NCI-H2107 (cell line): ENCODE data around the gene CTNND2.

Source experiments
- DNase-seq: peaks from one replicate; lab custom pipeline; 2025; lab: John Stamatoyannopoulos, UW

Gene CTNND2

DNA sequence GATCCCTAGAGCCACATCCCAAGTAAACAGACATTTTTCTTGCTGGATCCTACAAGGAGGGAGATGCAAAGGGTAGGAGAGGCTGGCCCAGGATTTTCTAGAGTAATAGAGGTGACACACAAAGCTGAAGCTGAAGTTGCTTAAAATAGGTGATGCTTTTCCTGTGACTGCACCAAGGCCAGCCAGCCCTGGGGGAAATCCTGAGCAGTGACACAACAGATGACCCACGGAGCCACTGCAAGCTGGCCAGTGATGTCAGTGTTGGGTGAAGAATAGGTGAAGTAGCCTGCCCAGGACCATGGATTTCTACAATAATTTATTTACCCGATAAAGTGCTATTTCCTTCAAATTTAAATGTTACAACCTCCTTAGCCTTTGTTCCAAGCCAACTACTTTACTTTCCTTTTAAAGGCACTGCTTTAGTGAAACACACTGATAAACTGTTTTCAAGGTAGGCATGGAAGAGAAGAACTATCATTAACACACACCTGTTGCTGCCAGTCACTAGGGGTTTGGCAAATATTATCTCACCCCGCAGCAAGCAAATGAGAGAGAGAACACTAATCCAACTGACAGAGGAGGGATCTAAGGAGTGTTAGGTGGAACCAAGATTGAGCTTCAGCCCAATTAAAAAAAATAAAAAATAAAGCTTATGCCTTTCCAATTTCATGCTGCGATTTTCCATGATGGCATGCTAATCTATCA lies 123.5 kb downstream of the CTNND2 start:
- no peak for DNase-seq

DNA sequence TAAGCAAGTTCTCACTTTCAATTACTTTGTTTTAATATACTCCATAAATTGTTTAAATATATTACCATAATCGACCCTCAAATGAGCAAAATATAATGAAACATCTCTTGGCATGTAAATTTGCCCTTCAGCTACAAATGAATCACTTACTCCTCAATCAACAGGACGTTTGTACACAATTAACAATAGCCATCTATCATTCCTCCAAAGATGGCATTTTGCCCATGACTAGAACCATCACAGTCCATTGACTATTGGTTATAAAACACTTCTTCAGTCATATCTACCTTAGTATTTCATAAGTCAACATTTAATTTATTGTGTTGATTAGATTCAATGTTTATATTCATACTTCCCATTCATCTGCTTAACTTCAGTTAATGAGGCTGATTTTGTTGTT lies 127.2 kb downstream of the CTNND2 start:
- DNase-seq, result no peak

DNA sequence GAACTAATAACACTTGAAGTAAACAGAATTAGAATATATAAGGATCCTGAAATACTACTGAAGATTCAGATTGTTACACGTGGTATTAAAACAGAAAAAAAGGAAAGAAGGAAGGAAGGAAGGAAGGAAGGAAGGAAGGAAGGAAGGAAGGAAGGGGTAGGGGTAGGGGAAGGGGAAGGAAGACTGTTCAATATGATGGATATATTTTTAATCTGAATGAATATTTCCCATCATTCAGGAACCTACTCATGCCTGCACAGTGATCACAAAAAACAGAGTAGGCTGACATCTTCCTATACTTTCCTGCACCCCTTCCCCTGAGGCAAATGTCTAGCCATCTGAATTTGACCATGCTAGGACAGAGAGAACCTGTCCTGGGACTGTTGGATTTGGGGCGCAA lies 133.9 kb downstream of the CTNND2 start:
- no peak for DNase-seq

DNA sequence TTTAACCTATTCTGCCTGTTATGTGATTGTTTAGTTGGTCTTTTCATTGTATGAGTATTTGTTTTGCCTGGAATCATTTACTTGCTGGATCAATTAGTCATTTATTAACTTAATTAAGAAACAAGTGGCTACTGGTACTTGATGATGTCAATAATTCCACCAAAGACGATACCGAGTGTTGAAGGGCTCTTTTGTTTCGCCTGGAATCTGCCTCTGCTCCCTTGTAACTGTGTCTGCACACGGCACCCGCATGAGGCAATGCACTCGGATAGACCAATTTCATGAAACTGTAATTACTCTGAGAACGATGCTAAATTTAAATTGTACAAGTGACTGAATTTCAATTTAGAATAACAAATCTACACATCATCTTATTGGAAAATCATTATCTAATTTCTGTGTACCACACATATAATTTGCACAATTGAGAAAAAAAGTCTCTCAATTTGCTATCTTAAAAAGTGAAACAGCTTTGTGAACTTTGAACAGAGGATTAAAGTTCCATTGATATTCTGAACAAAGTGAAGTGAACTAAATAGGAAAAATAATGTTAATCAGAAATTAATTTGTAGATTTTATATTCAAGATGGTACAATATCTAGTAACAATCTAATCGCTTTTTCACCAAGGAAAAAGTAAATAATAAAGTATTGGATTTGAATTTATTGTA lies 143.2 kb downstream of the CTNND2 start:
- no peak for DNase-seq

DNA sequence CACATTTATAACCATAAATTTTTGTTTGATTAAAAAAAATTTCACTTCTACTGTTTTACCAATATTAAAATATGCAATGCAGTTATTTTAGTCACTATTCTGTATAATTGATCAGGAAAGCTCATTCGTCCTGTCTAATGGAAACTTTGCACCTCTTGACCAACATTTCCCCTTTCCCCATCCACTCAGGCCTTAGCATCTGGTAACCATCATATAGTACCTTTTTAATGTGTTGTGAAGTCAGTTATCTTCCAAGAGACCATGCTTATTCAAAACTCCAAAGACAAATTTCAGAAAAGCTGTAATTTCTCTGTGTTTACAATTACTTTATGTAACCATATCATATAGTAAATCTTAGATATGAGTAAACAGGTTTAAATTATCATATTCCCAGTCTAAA lies 145.9 kb downstream of the CTNND2 start:
- DNase-seq, result no peak

DNA sequence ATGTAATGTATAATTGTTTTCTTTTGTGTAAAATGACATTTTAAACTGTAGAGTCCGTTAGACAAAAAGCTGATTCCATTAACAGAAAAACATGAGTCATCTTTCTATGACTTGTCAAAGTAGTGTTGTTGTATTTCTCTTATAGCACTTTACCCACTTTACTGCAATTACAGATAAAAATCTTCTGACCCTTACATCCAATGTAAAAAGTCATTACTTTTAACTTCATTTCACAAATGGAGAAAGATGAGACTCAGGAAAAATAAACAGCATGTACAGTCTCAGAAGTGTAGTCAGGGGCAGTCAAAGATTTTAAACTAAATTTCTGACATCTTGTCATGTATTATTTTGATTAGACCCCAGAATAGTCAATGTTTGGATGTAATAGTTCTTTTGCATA lies 146.6 kb downstream of the CTNND2 start:
- DNase-seq, result no peak

DNA sequence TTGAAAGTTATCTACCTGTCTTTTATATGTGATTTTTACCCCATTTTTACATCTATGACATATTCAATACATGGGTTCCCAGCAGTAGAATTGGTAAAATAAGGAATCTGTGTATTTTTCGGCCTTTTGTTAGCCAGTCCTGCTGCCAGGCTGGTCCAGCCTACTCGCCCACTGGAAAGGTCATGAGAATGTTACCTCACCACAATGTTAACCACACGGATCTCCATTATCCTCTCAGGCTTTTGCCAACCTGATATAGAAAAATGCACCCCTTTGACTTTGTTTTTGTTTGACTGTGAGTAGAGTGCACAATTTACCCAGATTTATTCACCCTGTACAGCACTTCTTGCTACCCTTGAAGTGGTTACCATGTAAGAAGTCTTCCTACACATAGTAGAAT lies 167.2 kb downstream of the CTNND2 start:
- DNase-seq, result no peak

DNA sequence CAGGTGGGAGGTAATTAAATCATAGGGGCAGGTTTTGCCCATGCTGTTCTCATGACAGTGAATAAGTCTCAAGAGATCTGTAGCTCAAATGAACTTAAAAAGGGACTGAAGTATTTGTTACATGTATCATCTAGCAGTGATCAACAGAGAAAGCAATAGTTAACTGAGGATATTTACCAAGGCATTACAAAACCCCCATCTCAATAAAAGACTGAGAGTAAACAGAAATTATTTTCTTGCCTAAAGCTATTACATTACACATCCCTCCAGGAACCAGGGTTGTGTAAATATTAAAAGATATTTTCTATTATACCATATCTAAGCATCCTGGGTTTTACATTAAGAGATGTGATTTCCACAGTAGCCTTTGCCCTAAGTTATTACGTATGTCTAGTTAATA lies 169.9 kb downstream of the CTNND2 start:
- DNase-seq, result no peak

DNA sequence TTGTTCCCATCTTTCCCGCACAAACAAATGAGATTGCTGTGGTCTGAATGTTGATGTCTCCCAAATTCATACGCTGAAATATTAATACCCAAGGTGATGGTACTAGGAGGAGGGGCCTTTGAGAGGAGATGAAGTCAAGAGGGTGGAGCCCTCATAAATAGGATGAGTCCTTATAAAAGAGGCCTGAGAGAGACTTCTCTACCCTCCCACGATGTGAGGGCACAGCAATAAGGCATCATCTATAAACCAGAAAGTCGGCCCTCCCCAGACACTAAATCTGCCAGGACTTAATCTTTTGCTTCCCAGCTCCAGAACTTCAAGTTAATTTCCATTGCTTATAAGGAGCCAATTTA lies 170.4 kb downstream of the CTNND2 start:
- DNase-seq, result no peak

DNA sequence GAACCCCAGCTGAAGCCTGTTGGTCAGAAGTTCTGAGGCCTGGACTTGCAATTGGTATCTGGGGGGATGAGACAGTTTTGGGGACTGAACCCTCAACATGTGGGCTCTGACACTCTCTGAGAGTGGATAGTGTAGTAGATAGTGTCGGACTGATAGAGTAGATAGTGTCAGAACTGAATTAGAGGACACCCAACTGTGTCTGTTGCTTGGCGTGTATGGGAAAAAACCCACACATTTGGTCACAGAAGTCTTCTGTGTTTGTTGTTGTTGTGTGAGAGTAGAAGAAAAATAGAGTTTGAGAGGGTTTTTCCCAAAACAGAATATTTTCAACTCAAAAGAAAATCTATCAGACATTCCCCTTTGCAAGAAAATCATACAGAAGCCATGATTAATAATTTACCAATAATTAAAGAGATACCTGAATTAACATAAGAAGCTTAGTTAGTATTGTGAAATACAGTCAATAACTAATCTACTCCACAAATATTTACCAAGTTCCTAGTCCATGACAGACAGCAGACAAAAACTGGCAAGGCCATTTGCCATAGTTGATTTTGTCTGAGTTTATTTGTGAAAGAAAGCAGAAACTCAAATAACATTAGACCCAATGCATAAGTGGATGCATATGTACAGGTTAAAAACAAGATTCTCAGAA lies 170.9 kb downstream of the CTNND2 start:
- DNase-seq, result no peak

DNA sequence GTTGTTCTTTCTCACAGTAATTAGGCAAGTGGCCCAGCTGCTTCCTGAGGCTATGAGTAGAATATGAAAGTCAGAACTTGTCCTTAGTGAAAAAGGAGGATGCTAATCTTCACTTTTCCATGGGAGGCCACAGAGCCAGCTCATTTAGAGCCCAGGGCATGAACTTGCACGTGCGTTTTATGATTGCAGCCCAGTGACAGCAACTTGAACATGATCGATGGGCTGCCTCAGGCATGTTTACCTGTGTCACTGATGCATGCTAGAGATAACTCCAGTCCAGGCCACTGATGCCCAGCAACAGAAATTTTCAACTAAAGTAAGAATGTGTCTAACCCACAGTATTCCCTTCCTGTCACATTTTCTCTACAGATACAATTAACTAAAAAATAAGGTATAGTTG lies 179.3 kb downstream of the CTNND2 start:
- no peak for DNase-seq

DNA sequence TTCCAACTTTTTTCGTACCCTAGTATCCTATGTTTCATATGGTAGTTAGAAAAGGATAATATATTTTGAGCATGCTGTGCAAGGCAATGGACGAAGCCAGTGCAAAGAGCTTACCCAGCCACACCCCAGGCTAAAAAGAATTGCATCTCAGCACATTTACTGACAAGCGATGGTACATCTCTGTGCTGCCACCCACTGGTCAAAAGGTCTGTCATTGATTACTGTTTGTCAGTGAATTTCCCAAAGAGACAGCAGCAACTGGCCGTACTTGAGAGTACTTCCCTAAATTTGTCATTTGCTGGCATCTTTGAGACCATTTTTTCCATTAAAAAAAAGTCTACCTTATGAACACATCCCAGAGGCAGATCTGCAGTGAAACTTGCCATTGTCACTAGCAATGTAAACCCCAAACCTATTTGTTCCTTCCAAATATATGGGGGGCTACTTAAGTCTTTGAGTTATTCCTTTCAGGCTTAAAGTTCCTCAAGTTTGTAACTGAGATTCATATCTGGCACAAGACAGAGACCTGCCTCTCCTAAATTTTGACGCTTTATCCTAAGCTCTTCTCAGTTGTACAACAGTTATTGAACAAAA lies 184.3 kb downstream of the CTNND2 start:
- DNase-seq, result peak; percentile 5

DNA sequence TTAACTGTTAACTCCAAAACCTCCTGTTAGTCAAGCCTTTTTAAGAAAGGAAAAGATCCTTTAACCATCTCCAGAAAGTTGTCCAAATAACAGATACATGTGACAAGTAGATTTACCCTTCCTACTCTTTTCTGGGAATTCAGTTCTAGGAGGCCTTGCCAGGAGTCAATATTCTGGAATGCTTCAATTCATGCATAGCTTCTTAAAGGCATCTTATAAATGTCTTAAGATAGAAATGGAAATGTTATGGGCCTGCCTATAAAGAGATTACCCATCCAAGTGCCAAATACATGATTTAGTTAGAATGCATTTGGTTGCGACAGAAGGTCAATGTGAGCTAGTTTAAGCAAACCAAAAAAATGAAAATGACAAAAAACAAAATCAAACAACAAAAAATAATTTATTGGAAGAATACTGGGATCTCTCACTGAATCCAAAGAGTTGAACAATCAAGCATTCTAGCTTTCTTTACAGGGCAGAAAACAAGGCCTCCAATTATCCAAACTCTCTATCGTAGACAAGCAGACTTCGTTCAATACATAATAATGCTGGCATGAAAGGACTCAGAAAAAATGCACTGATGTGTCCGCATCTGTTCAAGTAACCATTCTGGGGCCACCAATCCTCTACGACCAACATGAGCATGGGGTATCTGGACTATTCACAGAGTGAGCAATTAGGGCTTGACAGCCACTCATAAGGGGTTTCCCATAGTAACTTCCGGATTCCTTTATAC lies 188.6 kb downstream of the CTNND2 start:
- no peak for DNase-seq

DNA sequence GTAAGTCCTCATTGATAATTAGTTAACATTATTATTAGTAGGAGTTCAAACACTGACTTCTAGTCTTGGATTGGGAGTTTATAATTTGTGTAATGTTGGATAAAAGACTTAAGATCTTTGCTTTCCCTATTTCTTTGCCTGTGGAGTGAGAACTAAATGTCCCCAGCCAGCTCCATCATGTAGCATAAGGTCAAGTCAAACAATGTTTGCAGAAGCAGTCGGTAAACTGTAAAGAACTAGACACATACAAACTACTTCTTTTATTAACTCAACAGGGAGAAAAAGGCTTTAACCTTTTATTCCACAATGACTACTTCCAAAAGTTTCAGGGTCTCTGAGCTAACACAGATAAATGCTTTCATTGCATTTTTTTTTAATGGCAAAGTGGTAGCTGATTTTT lies 192.3 kb downstream of the CTNND2 start:
- no peak for DNase-seq

DNA sequence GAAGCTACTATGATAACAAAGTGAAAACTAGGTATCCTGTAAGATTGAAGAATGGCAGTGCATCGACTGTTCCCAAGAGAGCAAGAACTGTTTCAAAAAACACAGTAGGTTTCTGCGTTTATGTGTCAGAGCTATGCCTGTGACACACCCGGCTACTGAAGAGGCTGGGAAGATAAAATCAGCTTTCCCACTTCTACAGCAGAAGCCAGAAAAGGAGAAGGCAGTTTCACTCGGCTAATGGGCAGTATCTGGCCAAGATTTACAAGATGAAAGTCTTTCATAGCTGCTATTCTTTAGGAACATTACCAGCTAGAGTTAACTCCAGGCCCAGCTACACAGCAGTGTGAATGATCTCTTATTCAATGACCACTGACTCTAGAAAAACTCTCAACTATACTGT lies 195.2 kb downstream of the CTNND2 start:
- no peak for DNase-seq

DNA sequence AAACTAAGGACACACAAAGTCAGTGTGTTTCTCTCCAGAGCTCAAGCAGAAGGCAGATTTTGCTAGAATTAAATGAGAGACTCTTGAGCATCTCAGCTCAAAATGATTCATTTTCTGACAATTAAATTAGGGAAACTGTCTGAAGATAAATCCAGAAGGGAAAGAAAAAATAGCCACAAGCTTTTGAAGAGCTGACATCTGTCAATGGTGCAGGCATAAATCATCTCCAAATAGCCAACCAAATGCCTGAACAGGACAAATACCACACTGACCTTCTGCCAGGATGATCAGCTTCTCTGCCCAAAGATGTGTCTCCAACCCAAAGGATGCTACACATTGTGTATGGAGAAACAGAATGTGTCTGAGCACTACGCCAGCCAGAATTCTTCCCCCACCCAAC lies 199.3 kb downstream of the CTNND2 start:
- DNase-seq, result no peak

DNA sequence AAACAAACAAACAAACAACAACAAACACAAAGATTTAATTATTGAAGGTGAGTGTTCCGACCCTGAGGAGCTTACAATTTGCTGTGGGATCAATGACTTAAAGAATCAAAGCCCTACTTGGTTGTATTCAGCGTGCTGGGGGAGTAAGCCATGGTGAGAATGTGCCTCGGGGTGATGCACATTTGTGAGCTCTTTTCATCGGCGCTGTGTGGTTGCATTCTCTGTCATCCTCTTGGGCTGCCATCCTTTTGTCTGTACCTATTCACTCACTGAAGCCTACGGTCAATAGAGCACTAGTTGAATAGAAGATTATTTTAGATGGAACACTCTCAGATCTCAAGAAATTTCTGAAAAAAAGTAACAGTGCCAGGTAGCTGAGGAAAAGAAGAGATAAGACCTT lies 203.9 kb downstream of the CTNND2 start:
- DNase-seq, result no peak

DNA sequence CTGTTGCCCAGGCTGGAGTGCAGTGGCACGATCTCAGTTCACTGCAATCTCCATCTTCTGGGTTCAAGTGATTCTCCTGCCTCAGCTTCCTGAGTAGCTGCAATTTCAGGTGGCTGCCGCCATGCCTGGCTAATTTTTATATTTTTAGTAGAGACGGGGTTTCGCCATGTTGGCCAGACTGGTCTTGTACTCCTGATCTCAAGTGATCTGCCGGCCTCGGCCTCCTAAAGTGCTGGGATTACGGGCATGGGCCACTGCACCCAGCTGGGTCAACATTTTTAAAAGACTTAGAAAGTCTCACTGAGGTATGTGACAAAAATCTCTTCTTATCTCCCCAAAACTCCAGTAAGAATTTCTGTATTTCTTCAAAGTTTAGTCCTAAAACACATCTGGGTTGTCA lies 211.6 kb downstream of the CTNND2 start:
- no peak for DNase-seq

DNA sequence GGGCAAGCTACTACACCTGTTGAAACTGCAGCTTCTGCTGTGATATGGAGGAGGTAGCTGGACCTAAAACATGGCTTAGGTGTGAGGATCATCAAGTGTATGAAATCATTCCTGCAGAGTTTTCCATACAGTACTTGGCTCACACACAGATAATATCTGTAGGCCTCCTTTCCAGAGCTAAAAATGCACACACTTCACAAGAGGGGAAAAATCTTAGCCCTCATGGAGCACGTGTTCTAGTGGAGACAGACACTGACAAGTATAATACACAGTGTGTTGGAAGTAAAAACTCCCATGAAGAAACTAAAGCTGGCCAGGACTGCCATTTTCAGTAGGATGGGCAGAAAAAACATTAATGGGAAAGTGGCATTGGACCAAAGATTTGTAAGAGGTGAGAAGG lies 216.7 kb downstream of the CTNND2 start:
- no peak for DNase-seq

DNA sequence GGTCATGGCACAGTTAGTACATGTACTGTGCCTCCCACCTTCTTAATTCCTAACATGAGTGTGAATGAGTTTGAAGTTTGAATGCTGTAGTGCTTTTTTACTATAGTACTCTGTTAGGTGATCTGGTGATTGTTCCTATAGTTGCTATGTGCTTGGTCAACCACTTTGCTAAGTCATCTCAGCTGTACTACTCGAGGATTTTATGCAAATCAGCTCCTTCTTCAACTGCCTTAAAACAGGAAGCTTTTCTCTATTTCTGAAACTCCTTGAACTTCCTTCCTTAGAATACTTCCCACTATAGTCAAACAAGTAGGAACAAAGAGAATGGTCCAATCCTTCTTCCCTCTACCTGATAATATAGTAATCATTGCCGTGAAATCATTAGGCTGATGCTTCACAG lies 219.6 kb downstream of the CTNND2 start:
- DNase-seq, result no peak

DNA sequence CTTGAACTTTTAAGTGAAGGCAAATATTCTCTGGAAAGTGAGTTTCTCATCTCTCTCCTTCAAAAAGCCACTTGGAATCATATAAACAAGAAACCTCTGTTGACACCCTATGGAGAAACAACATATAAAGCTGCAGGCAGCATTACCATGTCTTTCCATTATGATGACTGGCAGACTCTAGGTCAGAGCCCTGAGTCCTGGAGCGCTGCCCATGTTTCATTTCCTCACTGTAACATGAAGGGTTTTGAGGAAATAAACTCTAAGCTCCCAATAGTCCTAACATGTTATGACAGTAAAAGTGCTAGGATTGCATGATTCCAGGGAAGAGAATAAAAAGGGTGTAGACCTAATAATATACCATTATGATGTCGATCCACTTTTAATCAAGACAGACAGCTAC lies 220.6 kb downstream of the CTNND2 start:
- DNase-seq, result no peak

DNA sequence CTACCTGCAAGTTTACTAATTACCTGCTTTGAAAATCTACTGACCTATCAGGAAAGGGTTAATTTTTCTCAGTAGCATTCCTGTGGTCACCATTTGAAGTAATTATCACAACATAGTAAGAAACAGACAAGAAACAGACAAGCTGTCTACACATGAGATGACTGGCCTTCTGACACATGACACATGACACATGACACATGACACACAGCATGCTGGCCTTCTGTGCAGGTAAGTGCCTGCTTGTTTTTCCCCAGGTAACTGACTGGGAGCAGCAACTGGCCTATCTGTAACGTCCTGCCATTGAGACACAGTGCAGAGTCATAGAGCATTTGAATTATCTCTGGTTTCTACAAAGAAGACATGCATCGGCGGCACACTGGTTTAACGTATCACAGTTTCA lies 222.4 kb downstream of the CTNND2 start:
- DNase-seq, result no peak

DNA sequence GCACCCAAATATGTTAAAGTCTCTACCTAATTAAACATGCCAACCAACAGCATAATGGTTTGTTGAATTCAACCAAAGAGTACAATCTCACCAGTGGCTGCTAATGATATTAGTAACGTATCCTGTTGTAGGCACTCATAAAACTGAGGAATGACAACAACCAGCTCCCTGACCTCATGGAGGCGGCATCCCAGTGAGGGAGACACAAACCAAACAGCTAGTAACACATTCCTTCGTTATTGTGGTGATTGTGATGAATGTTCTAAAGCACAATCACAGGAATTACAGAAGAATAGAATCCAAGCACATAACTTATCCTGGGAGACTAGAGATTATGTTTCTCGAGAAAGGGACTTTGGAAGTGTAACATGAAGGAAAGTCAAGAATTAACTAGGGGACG lies 224.6 kb downstream of the CTNND2 start:
- DNase-seq, result no peak
